Measurements from ENCODE around the gene BLACAT1.

- no peak for TF ChIP-seq CEBPB (IDR thresholded peaks at IDR 0.05)
- no peak for TF ChIP-seq MAX (IDR thresholded peaks at IDR 0.05)
- TF ChIP-seq EP300 (IDR thresholded peaks at IDR 0.05; ENCODE audit: borderline replicate concordance): no peak
- no peak for TF ChIP-seq TAF1 (IDR thresholded peaks at IDR 0.05; ENCODE audit: low read depth)
- no peak for TF ChIP-seq USF1 (IDR thresholded peaks at IDR 0.05)
- TF ChIP-seq RAD21 (IDR thresholded peaks at IDR 0.05; ENCODE audit: low read depth): no peak
- no peak for TF ChIP-seq NFIC (IDR thresholded peaks at IDR 0.05)
- no peak for TF ChIP-seq TEAD4 (IDR thresholded peaks at IDR 0.05)
- no peak for TF ChIP-seq YY1 (IDR thresholded peaks at IDR 0.05; ENCODE audit: low read depth)
- TF ChIP-seq ZBTB7A (IDR thresholded peaks at IDR 0.05; ENCODE audit: low read depth): no peak
- no peak for TF ChIP-seq TCF12 (IDR thresholded peaks at IDR 0.05; ENCODE audit: low read depth)
- TF ChIP-seq CREB1 (IDR thresholded peaks at IDR 0.05; ENCODE audit: low read depth): no peak
Measured at GRCh38 chr1:205483372-205483771, 27.5 kb upstream of the BLACAT1 start.
